ACC112 (cell line): ENCODE measurements around the gene ZNF3.

Source experiments
- H2AFZ ChIP-seq: fragments of 200-600 bp; sonication (generic); one replicate; pipeline ENCODE4 v1.6.0; 2017; ENCODE audit warnings: antibody characterized with exemption, low read length; ENCODE audit not compliant: unreplicated experiment
- H3K27ac ChIP-seq: fragments of 200-600 bp; sonication (generic); 2 replicates; pipeline ENCODE4 v1.5.1; 2014; ENCODE audit warnings: low read depth, mild to moderate bottlenecking, antibody characterized with exemption, low read length, moderate library complexity
- H3K27me3 ChIP-seq: fragments of 200-600 bp; sonication (generic); 2 replicates; pipeline ENCODE4 v1.6.1; 2014; ENCODE audit warnings: mild to moderate bottlenecking, antibody characterized with exemption, low read length, moderate library complexity, mixed read lengths; ENCODE audit not compliant: insufficient read depth
- H3K36me3 ChIP-seq: fragments of 200-600 bp; sonication (generic); 2 replicates; pipeline ENCODE4 v1.6.1; 2016; ENCODE audit warnings: mild to moderate bottlenecking, antibody characterized with exemption, low read length, moderate library complexity, mixed read lengths; ENCODE audit not compliant: insufficient read depth
- H3K4me1 ChIP-seq: fragments of 200-600 bp; sonication (generic); one replicate; pipeline ENCODE4 v1.6.1; 2016; ENCODE audit warnings: low read length, mixed read lengths; ENCODE audit not compliant: insufficient read depth, unreplicated experiment, control insufficient read depth
- H3K4me3 ChIP-seq: fragments of 200-600 bp; sonication (generic); 2 replicates; pipeline ENCODE4 v1.5.1; 2014; ENCODE audit warnings: mild to moderate bottlenecking, low read depth, low read length
- H3K79me2 ChIP-seq: fragments of 200-600 bp; sonication (generic); one replicate; pipeline ENCODE4 v1.6.0; 2016; ENCODE audit warnings: low read length; ENCODE audit not compliant: control insufficient read depth, unreplicated experiment, insufficient read depth

Gene ZNF3

DNA sequence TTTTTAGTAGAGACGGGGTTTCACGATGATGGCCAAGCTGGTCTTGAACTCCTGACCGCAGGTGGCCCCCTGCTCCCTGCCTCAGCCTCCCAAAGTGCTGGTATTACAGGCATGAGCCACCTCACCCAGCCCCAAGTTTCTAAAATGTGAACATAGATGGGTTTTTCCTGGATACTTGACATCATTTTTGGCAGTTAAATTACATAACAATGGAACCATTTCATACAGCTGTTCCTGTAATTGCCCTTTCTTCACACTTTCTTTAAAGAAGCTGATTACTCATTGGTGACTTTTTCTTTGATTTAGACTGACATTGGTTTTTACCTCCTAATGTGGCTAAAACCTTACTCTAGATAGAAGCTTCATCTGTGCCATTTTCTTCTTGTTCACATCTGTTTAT is 60.2 kb downstream of the ZNF3 start:
- Histone ChIP-seq H3K27me3 (no peaks in the 10 kb centered on the region), H3K4me1 (peaks cover 8% of the 10 kb centered on the region), H3K79me2 (peaks cover 63% of the 10 kb centered on the region), H3K4me3 (no peak overlapping the region), H3K27ac (no peak overlapping the region), H3K36me3 (peaks cover 17% of the 10 kb centered on the region), H2AFZ (no peak overlapping the region)
